H9 (cell line): ENCODE measurements around the gene OR2AK2. TPM values are rescaled to one million over a fixed set of nuclear protein-coding genes. Genes with fewer than 3 reads are reported as not detected.

Experiments
- DNase-seq: peaks from one replicate; pipeline ENCODE4 v3.0.0-alpha.2; 2017
- H2AFZ ChIP-seq: one replicate; pipeline ENCODE4 v1.6.1; 2013; ENCODE audit warnings: mild to moderate bottlenecking, low read length, control low read depth, moderate library complexity
- H2AK5ac ChIP-seq: 2 replicates; pipeline ENCODE4 v1.6.1; 2013; ENCODE audit warnings: low read length, control low read depth, mixed read lengths; ENCODE audit not compliant: insufficient read length
- H2BK120ac ChIP-seq: one replicate; pipeline ENCODE4 v1.6.1; 2013; ENCODE audit warnings: low read depth, mild to moderate bottlenecking, low read length, control low read depth, inconsistent platforms; ENCODE audit not compliant: poor library complexity, severe bottlenecking
- H2BK12ac ChIP-seq: 2 replicates; pipeline ENCODE4 v1.6.1; 2013; ENCODE audit warnings: low read length, control low read depth, mixed read lengths, low read depth; ENCODE audit not compliant: insufficient read length
- H2BK15ac ChIP-seq: 2 replicates; pipeline ENCODE4 v1.6.1; 2013; ENCODE audit warnings: low read depth, low read length, control low read depth
- H2BK20ac ChIP-seq: one replicate; pipeline ENCODE4 v1.6.1; 2013; ENCODE audit warnings: low read depth, mild to moderate bottlenecking, low read length, control low read depth, inconsistent platforms; ENCODE audit not compliant: poor library complexity, severe bottlenecking
- H2BK5ac ChIP-seq: 2 replicates; pipeline ENCODE4 v1.6.1; 2013; ENCODE audit warnings: low read length, control low read depth, mixed read lengths; ENCODE audit not compliant: insufficient read length
- H3K14ac ChIP-seq: 2 replicates; pipeline ENCODE4 v1.6.1; 2013; ENCODE audit warnings: low read length, control low read depth; ENCODE audit not compliant: insufficient read depth
- H3K18ac ChIP-seq: 2 replicates; pipeline ENCODE4 v1.6.1; 2013; ENCODE audit warnings: low read depth, mild to moderate bottlenecking, mixed read lengths, low read length, control low read depth; ENCODE audit not compliant: insufficient read length
- H3K23ac ChIP-seq: 2 replicates; pipeline ENCODE4 v1.6.1; 2013; ENCODE audit warnings: low read length, control low read depth, mixed read lengths, low read depth; ENCODE audit not compliant: insufficient read length
- H3K23me2 ChIP-seq: 2 replicates; pipeline ENCODE4 v1.6.1; 2013; ENCODE audit warnings: low read depth, mild to moderate bottlenecking, mixed read lengths, low read length, control low read depth; ENCODE audit not compliant: insufficient read length, poor library complexity, severe bottlenecking
- H3K27ac ChIP-seq: 2 replicates; pipeline ENCODE4 v1.5.1; 2013; ENCODE audit warnings: low read length, control low read depth, mixed read lengths, low read depth; ENCODE audit not compliant: insufficient read length
- H3K27me3 ChIP-seq: 2 replicates; pipeline ENCODE4 v1.6.1; 2013; ENCODE audit warnings: low read length, control low read depth, inconsistent platforms; ENCODE audit not compliant: insufficient read depth
- H3K4ac ChIP-seq: 2 replicates; pipeline ENCODE4 v1.6.1; 2013; ENCODE audit warnings: low read depth, mild to moderate bottlenecking, control low read depth, inconsistent platforms, low read length, moderate library complexity
- H3K4me1 ChIP-seq: 2 replicates; pipeline ENCODE4 v1.6.1; 2013; ENCODE audit warnings: low read length, control low read depth, inconsistent platforms; ENCODE audit not compliant: insufficient read depth
- H3K4me2 ChIP-seq: 2 replicates; pipeline ENCODE4 v1.6.1; 2013; ENCODE audit warnings: low read length, control low read depth, mixed read lengths; ENCODE audit not compliant: insufficient read length, insufficient read depth
- H3K56ac ChIP-seq: 2 replicates; pipeline ENCODE4 v1.6.1; 2013; ENCODE audit warnings: low read depth, mild to moderate bottlenecking, mixed read lengths, low read length, control low read depth; ENCODE audit not compliant: insufficient read length
- H3K79me1 ChIP-seq: 2 replicates; pipeline ENCODE4 v1.6.1; 2013; ENCODE audit warnings: low read depth, mild to moderate bottlenecking, moderate library complexity, low read length, control low read depth, inconsistent platforms; ENCODE audit not compliant: insufficient read depth, poor library complexity, severe bottlenecking
- H3K79me2 ChIP-seq: 2 replicates; pipeline ENCODE4 v1.6.1; 2013; ENCODE audit warnings: low read length, control low read depth, inconsistent platforms; ENCODE audit not compliant: insufficient read depth
- H3K9ac ChIP-seq: 2 replicates; pipeline ENCODE4 v1.6.1; 2013; ENCODE audit warnings: low read length, control low read depth, mixed read lengths; ENCODE audit not compliant: insufficient read length; ENCODE audit errors: extremely low read depth
- H3K9me3 ChIP-seq: one replicate; pipeline ENCODE4 v1.6.1; 2013; ENCODE audit warnings: low read depth, low read length, inconsistent platforms; ENCODE audit not compliant: control insufficient read depth
- H3T11ph ChIP-seq: one replicate; pipeline ENCODE4 v1.6.1; 2013; ENCODE audit warnings: mild to moderate bottlenecking, low read length, control low read depth, inconsistent platforms
- H4K20me1 ChIP-seq: one replicate; pipeline ENCODE4 v1.6.1; 2013; ENCODE audit not compliant: control insufficient read depth, insufficient read length, insufficient read depth
- H4K5ac ChIP-seq: 2 replicates; pipeline ENCODE4 v1.6.1; 2013; ENCODE audit warnings: low read depth, mild to moderate bottlenecking, mixed read lengths, low read length, control low read depth; ENCODE audit not compliant: insufficient read length
- H4K8ac ChIP-seq: replicated peaks from 2 replicates; pipeline ENCODE4 v1.6.1; 2013; ENCODE audit warnings: low read length, control low read depth, mixed read lengths, low read depth; ENCODE audit not compliant: insufficient read length
- H4K91ac ChIP-seq: 2 replicates; pipeline ENCODE4 v1.6.1; 2013; ENCODE audit warnings: low read depth, mild to moderate bottlenecking, moderate library complexity, mixed read lengths, low read length, control low read depth; ENCODE audit not compliant: insufficient read length
- H3K27ac Mint-ChIP-seq, 3 experiments: 2 replicates in 2 of 3; 3 replicates in 1 of 3; pipeline ENCODE4 v1.8.0; 2020 to 2021; ENCODE audit warnings: mixed read lengths in 3 of 3, mild to moderate bottlenecking in 1 of 3, moderate library complexity in 1 of 3
- H3K27me3 Mint-ChIP-seq: 2 replicates; pipeline ENCODE4 v1.8.0; 2021; ENCODE audit warnings: low read depth, mild to moderate bottlenecking, moderate library complexity, mixed read lengths
- H3K36me3 Mint-ChIP-seq, 3 experiments: 2 replicates in 2 of 3; 3 replicates in 1 of 3; pipeline ENCODE4 v1.8.0; 2020 to 2021; ENCODE audit warnings: low read depth in 3 of 3, mixed read lengths in 3 of 3; ENCODE audit not compliant: insufficient read depth in 1 of 3
- H3K4me1 Mint-ChIP-seq, 2 experiments: 2 replicates each; pipeline ENCODE4 v1.8.0; 2020; ENCODE audit warnings: mixed read lengths in 2 of 2
- H3K4me3 Mint-ChIP-seq, 2 experiments: 2 replicates in 1 of 2; 3 replicates in 1 of 2; pipeline ENCODE4 v1.8.0; 2020 to 2021; ENCODE audit warnings: mild to moderate bottlenecking in 2 of 2, mixed read lengths in 2 of 2, moderate library complexity in 1 of 2
- H3K9me3 Mint-ChIP-seq, 2 experiments: 2 replicates in 1 of 2; 3 replicates in 1 of 2; pipeline ENCODE4 v1.8.0; 2020; ENCODE audit warnings: mild to moderate bottlenecking in 2 of 2, mixed read lengths in 2 of 2, moderate library complexity in 1 of 2
- CTCF ChIP-seq: fragments of 200-600 bp; sonication (generic); conservative IDR thresholded peaks from 3 replicates; pipeline ENCODE4 v1.8.0; 2021; ENCODE audit warnings: antibody characterized with exemption, mild to moderate bottlenecking
- WGBS: extraction: QIAGEN DNeasy Blood & Tissue Kit; methylation state at CpG from one replicate; pipeline ENCODE4 v1.1.7; 2013; ENCODE audit warnings: missing lambda C conversion rate, low lambda C conversion rate, mixed read lengths; ENCODE audit not compliant: insufficient read length; ENCODE audit errors: extremely low coverage; 5-methylcytosine and 5-hydroxymethylcytosine counted together
- total RNA-seq: library from RNA; stranded (reverse); gene quantifications from 2 replicates; pipeline ENCODE4 v1.2.1, GENCODE V29; 2021

The OR2AK2 gene
- total RNA-seq, 1 experiment from 2014 or later = not detected

GRCh38 chr1:247961791-247962190, 3.2 kb upstream of the OR2AK2 start:
- H3K23me2 ChIP-seq = no peaks in the 10 kb centered on the region
- no peak for TF ChIP-seq CTCF
- no peak overlapping the region for H3K14ac ChIP-seq
- H2AK5ac ChIP-seq = no peak overlapping the region
- H3K27ac ChIP-seq = no peak overlapping the region
- H4K91ac ChIP-seq = no peak overlapping the region
- H3K9ac ChIP-seq = no peak overlapping the region
- H3T11ph ChIP-seq = no peak overlapping the region
- no peaks in the 10 kb centered on the region for H3K79me2 ChIP-seq
- DNase-seq = no peak
- no peak overlapping the region for H3K23ac ChIP-seq
- no peaks in the 10 kb centered on the region for H4K20me1 ChIP-seq
- no peaks in the 10 kb centered on the region for H3K4me1 Mint-ChIP-seq
- H2AFZ ChIP-seq = no peak overlapping the region
- no peak overlapping the region for H3K18ac ChIP-seq
- H3K4me2 ChIP-seq = no peak overlapping the region
- H2BK20ac ChIP-seq = no peak overlapping the region
- H3K9me3 ChIP-seq = peaks cover 49% of the 10 kb centered on the region
- H3K27me3 Mint-ChIP-seq = 0 out of 2 replicates have a peak, but pooled peaks cover 1% of the 10 kb centered on the region
- H2BK5ac ChIP-seq = no peak overlapping the region
- no peaks in the 10 kb centered on the region for H3K79me1 ChIP-seq
- H3K9me3 Mint-ChIP-seq = peaks cover 66 to 72% of the 10 kb centered on the region in 2 experiments
- no peak overlapping the region for H2BK15ac ChIP-seq
- no peak overlapping the region for H3K56ac ChIP-seq
- no peak overlapping the region for H2BK120ac ChIP-seq
- no peak overlapping the region for H2BK12ac ChIP-seq
- no peaks in the 10 kb centered on the region for H3K27me3 ChIP-seq
- H3K4me1 ChIP-seq = no peaks in the 10 kb centered on the region
- H3K4ac ChIP-seq = no peak overlapping the region
- no CpG with 5 or more reads among the region's 3 CpGs for WGBS
- no peak overlapping the region for H4K5ac ChIP-seq
- H4K8ac ChIP-seq = no peak overlapping the region
- peaks cover 0 to 21% (median 5%) of the 10 kb centered on the region in 3 experiments; a peak in 4 of 7 replicates for H3K36me3 Mint-ChIP-seq
- H3K4me3 Mint-ChIP-seq = no peak overlapping the region
- H3K27ac Mint-ChIP-seq = no peak overlapping the region
